ENCODE measurements around the gene PLAAT4.
A peak's percentile ranks its signal among the peaks of the same experiment; 100 is the strongest.
"Not testable (repeated sequence)": the region's sequence is repeated elsewhere in the genome, so short reads cannot be mapped to it uniquely, and the experiment has no call there.

PLAAT4 gene

DNA sequence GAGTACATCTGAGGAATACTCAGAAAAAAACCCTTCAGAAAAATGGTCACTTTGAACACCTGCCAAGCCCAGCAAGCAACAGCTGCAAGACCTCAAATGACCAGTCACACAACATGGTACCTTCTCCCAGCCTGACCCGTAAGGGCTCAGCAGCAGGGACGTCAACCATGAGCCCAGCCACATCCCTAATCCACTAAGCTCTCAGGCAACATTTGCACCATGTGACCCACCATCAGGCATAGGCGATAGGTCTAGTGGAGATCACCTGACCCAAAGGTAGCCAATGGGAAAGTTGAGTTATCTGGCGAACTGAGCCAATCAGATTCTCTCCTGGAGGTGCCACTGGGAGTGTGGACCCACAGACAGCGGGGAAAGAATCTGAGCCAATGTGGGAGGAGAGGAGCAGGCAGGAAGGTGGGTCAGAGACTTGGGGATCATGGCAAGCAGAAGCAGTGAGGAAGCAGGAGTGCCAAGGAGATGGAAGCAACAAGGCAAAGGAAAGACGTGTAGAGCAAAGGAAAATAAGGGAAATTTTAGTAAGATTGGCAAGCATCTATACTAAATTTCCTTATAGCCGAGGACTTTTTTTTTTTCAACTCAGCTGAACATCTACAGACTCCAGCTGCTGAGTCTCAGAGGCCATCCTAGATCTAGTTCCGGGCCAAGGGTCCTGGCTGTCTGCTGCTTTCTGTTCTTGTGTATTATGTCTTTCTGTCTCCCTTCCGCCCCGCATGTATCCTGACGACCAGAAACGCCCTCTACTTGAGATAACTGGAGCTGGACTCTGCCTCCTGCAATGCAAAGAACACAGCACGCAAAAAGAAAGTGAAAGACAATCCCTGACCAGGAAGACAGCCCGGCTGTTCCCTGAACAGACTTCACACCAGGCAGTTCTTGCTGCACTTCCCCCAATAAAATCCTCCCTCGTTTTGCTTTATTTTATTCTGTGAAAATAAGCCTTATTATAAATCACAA, 37.6 kb downstream of the PLAAT4 start:
- peak; percentile 12 for DNase-seq

DNA sequence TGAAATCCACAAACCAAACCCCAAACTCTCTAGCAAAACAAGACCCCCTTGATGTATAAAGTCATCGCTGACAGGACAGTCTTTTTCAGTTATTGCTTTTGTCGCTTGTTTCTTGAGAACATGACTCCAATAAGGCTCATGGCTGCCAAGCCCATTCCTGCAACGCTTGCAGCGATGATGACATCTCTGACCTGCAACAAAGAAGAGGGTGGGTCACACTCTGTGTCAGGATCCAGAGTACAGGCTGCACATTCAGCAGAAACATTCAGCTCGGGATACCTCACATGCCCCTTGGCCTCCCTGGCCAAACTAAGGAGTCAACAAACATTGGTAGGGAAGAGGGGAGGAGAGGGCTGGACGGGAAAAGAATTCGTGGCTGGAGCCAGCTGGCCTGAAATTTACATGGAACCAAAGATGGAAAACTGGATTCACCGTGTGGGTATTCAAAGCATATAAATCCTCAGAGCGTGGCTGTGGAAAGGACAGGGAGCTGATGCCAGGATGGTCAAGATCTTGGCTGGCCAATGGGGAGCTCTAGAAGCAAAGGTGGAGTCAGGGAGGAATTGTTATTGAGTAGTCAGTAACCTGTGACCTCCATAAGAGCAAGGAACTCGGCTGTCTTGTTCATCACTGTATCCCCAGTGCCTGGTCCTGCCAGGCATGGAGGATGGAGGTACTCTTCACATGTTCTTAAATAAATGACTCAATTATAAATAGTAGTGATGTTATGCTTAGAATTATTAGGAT, 38.4 kb downstream of the PLAAT4 start:
- DNase-seq, result no peak

DNA sequence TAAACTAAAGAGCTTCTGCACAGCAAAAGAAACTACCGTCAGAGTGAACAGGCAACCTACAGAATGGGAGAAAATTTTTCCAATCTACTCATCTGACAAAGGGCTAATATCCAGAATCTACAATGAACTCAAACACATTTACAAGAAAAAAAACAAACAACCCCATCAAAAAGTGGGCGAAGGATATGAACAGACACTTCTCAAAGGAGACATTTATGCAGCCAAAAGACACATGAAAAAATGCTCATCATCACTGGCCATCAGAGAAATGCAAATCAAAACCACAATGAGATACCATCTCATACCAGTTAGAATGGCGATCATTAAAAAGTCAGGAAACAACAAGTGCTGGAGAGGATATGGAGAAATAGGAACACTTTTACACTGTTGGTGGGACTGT, 42.3 kb downstream of the PLAAT4 start:
- DNase-seq, result not testable (repeated sequence)

DNA sequence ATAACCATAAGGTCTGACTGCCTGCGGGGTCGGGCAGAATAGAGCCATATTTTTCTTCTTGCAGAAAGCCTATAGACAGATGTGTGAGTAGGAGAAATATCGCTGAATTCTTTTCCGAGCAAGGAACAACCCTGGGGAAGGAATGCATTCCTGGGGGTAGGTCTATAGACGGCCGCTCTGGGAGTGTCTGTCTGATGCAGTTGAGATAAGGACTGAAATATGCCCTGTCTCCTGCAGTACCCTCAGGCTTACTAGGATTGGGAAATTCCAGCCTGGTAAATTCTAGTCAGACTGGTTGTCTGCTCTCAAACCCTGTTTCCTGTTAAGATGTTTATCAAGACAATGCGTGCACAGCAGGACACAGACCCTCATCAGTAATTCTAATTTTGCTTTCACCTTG, 44.6 kb downstream of the PLAAT4 start:
- not testable (repeated sequence) for DNase-seq

DNA sequence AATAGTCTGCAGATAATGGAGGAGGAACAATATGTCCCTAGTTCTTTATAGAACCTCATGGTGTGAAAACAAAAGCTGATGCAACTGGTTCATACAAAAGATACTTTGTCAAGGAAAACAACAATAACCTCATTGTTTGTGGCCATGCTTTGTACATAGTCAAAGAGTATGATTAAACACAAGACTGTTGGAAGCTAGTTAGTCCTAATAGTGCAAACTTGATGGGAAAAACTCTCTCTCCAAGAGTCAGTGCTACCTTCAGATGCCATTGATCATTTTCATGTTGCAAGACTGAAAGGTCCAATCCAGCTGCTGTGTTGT, 46.7 kb downstream of the PLAAT4 start:
- DNase-seq, result no peak

DNA sequence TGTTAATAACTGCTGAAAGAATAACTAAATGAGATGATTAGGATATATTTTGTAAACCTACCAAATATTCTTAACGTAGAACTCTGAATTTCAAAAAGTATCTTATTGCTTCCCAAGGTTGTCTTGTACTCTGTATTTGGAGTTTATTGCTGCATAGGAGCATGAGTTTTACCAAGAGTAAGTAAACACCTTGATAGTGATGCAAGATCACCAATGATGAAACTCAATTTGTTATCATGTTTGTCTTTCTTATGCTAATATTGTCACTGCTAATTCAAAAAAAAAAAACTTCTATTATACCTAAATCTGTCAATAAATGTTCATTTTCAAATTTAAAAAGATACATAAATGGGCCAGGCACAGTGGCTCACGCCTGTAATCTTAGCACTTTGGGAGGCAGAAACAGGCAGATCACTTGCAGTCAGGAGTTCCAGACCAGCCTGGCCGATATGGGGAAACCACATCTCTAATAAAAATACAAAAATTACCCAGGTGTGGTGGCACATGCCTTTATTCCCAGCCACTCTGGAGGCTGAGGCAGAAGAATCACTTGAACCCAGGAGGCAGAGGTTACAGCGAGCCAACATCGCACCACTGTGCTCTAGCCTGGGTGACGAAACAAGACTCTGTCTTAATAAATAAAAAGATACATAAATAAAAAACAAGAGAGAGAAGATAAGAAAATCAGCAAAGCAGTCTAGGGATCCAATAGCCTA, 50.0 kb downstream of the PLAAT4 start:
- no peak for DNase-seq

DNA sequence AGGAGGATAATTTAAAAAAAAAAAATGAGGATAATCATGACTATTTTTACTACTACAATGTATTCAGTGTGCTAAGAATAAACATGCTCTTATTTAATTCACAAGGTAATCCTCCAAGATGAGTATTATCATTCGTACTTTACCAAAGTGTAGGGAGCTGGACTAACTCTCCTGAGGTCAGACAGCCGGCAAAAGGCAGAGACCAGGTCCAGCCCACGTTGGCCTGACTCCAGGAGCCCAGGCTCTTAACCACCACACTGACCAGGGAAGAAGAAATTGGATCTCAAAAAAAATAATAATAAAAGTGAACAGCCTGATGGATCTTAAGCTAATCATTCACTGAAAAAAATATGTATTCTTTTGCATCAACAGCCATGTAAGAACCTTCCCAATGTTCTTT, 52.4 kb downstream of the PLAAT4 start:
- DNase-seq, result no peak

DNA sequence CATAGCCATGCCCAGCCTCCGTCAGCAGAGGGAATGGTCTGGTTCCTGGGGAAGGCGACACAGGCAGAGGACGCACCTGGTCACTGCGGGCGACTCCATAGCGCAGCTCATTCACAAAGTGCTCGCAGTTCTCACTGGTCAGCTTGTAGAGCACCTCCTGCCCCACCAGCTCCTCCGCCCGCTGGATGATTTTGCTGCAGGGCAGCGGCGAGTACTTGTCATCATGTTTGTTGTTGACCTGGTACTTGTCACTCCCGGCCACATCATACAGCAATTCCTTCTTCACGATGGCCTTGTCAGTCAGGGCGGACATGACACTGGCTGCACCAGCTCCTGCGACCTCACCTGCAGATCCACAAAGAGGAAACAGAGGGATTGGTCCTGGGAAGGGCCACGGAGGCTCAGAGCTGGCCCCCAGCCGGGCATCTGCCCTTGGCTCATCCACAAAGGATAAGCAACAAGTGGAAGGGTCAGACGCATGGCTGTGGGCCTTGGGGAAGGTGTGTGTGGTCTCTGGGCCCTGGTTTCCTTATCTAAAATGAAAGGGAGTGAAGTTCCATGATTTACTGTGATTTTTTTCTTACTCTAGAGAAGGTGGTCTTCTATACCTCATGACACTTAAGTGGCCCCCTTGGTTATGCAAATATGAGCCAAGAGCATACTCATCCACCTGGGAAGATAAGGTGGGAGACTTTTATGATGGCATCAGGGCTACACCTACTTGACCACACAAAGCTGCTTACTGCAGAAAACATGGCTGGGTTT, 53.6 kb downstream of the PLAAT4 start:
- DNase-seq, result no peak

DNA sequence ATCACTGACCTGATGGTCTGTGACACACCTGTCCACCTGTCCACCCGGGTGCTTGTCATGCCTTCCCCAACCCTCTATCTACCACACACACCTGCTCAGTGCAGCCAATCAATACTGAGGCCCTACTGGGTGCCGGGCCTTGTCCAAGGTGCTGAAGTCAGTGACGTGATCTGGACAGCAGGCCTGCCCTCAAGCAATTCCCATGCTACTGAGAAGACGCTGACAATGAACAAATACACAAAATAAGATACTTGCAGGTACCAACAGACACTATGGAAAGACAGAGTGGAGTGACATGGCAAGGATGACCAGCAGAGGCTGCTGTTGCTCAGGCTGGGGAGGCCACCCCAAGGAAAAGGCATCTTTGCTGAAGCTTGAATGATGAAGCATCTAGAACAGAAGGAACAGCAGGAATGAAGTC, 56.4 kb downstream of the PLAAT4 start:
- no peak for DNase-seq

DNA sequence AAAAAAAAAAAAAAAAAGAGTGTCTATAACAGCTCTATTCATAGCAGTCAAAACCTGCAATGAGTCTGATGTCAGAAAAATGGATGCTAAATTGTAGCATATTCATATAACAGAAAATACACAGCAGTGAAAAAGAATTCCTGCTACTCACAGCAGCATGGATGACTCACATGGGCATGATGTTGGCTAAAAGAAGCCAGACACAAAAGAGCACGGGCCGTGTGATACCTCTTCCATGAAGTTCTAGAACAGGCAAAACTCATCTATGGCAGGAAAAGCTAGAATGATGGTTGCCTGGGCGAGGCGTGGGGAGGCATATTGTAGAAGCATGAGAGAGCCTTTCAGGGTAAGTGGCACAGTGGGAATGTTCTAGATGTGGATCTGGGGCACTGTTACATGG, 58.7 kb downstream of the PLAAT4 start:
- DNase-seq, result no peak
